HL-60/S4 treated with phorbol 12-myristate 13-acetate at 8.2 ng/mL for 4 days and 3 days (cell line): Measurements from ENCODE around the gene JPH3.
"Not testable (repeated sequence)": the region's sequence is repeated elsewhere in the genome, so short reads cannot be mapped to it uniquely, and the experiment has no call there.

Experiments
- in situ Hi-C: fragments of 300-500 bp; cut with MboI; formaldehyde crosslinking; loops from 2 replicates; pipeline ENCODE4 v1.15.0; 2022; ENCODE audit warnings: low sequenced_read_pairs

Gene JPH3

GRCh38 chr16:87572959-87573358, 29.3 kb upstream of the JPH3 start:
- in situ Hi-C loops, result no loop called here

- in situ Hi-C loops, result no loop called here
These were observed 27.1 kb upstream of the JPH3 start for GRCh38 chr16:87575027-87575804.

GRCh38 chr16:87576171-87576570, 26.1 kb upstream of the JPH3 start:
- in situ Hi-C loops, result no loop called here

- in situ Hi-C loops, result not testable (repeated sequence)
These were observed 24.0 kb upstream of the JPH3 start for GRCh38 chr16:87578142-87578930.

GRCh38 chr16:87579691-87580090, 22.6 kb upstream of the JPH3 start:
- in situ Hi-C loops, result no loop called here

- in situ Hi-C loops, result no loop called here
These were observed 21.4 kb upstream of the JPH3 start for GRCh38 chr16:87580855-87581261.

- in situ Hi-C loops, result no loop called here
These were observed 20.5 kb upstream of the JPH3 start for GRCh38 chr16:87581857-87582215.

GRCh38 chr16:87582216-87582965, 19.9 kb upstream of the JPH3 start:
- in situ Hi-C loops, result no loop called here

- in situ Hi-C loops, result no loop called here
These were observed 19.4 kb upstream of the JPH3 start for GRCh38 chr16:87582966-87583325.

- in situ Hi-C loops, result no loop called here
These were observed 18.7 kb upstream of the JPH3 start for GRCh38 chr16:87583453-87584131.

GRCh38 chr16:87584271-87584670, 18.0 kb upstream of the JPH3 start:
- in situ Hi-C loops, result no loop called here

- in situ Hi-C loops, result no loop called here
These were observed 17.3 kb upstream of the JPH3 start for GRCh38 chr16:87584975-87585374.

GRCh38 chr16:87585442-87586200, 16.7 kb upstream of the JPH3 start:
- in situ Hi-C loops, result no loop called here

GRCh38 chr16:87586201-87586782, 16.0 kb upstream of the JPH3 start:
- in situ Hi-C loops, result no loop called here

- in situ Hi-C loops, result no loop called here
These were observed 14.7 kb upstream of the JPH3 start for GRCh38 chr16:87587636-87588035.

- in situ Hi-C loops, result no loop called here
These were observed 10.1 kb upstream of the JPH3 start for GRCh38 chr16:87592018-87592712.

GRCh38 chr16:87593710-87594258, 8.5 kb upstream of the JPH3 start:
- in situ Hi-C loops, result no loop called here

GRCh38 chr16:87595712-87596111, 6.6 kb upstream of the JPH3 start:
- in situ Hi-C loops, result no loop called here

- in situ Hi-C loops, result no loop called here
These were observed 4.9 kb upstream of the JPH3 start for GRCh38 chr16:87597324-87597830.
